ENCODE data around the gene PTPRM.

The PTPRM gene

DNA sequence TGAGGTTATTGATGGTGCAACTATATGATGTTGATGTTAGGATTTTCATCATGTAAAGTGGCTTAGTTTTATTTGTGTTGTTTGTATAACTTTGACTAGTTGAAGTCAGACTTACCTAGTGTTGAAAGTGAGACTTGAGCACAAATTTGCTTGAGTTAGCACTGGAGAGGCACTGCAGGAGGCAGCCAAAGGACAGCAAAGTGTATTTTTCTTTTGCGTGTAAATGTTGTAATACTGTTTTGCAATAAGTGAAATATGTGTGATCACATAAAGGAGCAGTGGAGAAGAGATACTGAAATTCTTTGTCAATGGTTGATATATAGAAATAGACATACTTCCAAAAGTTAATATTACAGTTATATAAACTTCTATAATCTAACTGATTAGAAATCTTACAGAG, 710.2 kb downstream of the PTPRM start:
- Histone ChIP-seq H3K79me2 (ENCODE audit: insufficient read depth, low read length) (no peaks in the 10 kb centered on the region), H4K20me1 (ENCODE audit: insufficient read depth, low read length) (no peaks in the 10 kb centered on the region), H2AFZ (ENCODE audit: low read depth, low read length) (no peak overlapping the region), H3K27ac (ENCODE audit: low read length) (no peak overlapping the region), H3K9me3 (ENCODE audit: insufficient read depth, low read length, severe bottlenecking) (no peaks in the 10 kb centered on the region), H3K27me3 (ENCODE audit: insufficient read depth, low read length, poor library complexity) (no peaks in the 10 kb centered on the region), H3K4me3 (ENCODE audit: low read depth in 1 of 2, low read length in 2 of 2) (no peak overlapping the region), H3K4me2 (ENCODE audit: insufficient read depth, low read length) (no peak overlapping the region), H3K36me3 (ENCODE audit: insufficient read depth, low read length) (no peaks in the 10 kb centered on the region), H3K4me1 (ENCODE audit: insufficient read depth, low read length) (no peaks in the 10 kb centered on the region), H3K9ac (ENCODE audit: low read depth, low read length) (no peak overlapping the region)
- ATAC-seq (ENCODE audit: insufficient read depth, low read depth) = no peak
- TF ChIP-seq, protein P1, sequence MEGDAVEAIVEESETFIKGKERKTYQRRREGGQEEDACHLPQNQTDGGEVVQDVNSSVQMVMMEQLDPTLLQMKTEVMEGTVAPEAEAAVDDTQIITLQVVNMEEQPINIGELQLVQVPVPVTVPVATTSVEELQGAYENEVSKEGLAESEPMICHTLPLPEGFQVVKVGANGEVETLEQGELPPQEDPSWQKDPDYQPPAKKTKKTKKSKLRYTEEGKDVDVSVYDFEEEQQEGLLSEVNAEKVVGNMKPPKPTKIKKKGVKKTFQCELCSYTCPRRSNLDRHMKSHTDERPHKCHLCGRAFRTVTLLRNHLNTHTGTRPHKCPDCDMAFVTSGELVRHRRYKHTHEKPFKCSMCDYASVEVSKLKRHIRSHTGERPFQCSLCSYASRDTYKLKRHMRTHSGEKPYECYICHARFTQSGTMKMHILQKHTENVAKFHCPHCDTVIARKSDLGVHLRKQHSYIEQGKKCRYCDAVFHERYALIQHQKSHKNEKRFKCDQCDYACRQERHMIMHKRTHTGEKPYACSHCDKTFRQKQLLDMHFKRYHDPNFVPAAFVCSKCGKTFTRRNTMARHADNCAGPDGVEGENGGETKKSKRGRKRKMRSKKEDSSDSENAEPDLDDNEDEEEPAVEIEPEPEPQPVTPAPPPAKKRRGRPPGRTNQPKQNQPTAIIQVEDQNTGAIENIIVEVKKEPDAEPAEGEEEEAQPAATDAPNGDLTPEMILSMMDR (IDR thresholded peaks at IDR 0.05; ENCODE audit: borderline replicate concordance, extremely low read depth, low read length, poor library complexity, severe bottlenecking) = no peak
- no peak for DNase-seq

DNA sequence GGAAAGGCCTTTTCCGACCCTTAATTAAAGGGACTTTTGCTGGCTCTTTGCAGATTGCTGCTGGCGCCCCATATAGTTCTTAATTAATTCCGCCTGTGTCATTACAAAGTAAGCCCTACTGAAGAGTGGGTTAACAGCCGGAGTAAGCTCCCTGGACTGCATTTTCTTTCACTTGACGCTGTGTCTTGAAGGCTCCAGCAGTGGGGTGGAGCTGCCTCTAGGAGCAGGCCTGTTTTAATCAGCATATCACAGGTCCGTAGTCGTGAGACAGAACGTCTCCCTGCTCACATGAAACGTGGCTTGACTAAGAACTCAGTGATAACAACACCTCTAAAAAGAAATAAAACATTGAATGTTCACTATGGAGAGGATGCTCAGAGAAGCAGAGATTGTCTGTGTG, 712.2 kb downstream of the PTPRM start:
- Histone ChIP-seq H3K27ac (ENCODE audit: low read length) (no peak overlapping the region), H2AFZ (ENCODE audit: low read depth, low read length) (no peak overlapping the region), H3K4me2 (ENCODE audit: insufficient read depth, low read length) (no peak overlapping the region), H4K20me1 (ENCODE audit: insufficient read depth, low read length) (no peaks in the 10 kb centered on the region), H3K79me2 (ENCODE audit: insufficient read depth, low read length) (no peaks in the 10 kb centered on the region), H3K9ac (ENCODE audit: low read depth, low read length) (no peak overlapping the region), H3K4me1 (ENCODE audit: insufficient read depth, low read length) (no peaks in the 10 kb centered on the region), H3K27me3 (ENCODE audit: insufficient read depth, low read length, poor library complexity) (no peaks in the 10 kb centered on the region), H3K36me3 (ENCODE audit: insufficient read depth, low read length) (no peaks in the 10 kb centered on the region), H3K4me3 (ENCODE audit: low read depth in 1 of 2, low read length in 2 of 2) (no peak overlapping the region), H3K9me3 (ENCODE audit: insufficient read depth, low read length, severe bottlenecking) (no peaks in the 10 kb centered on the region)
- TF ChIP-seq, protein P1 (IDR thresholded peaks at IDR 0.05; ENCODE audit: borderline replicate concordance, extremely low read depth, low read length, poor library complexity, severe bottlenecking) = no peak
- no peak for TF ChIP-seq EZH2 (IDR thresholded peaks at IDR 0.05; ENCODE audit: borderline replicate concordance, low read depth, low read length, severe bottlenecking)
- DNase-seq (no peak), ATAC-seq (ENCODE audit: insufficient read depth, low read depth) (no peak)

GRCh38 chr18:8279781-8280330, 712.7 kb downstream of the PTPRM start:
- DNase-seq (no peak), ATAC-seq (ENCODE audit: insufficient read depth, low read depth) (no peak)
- Histone ChIP-seq H3K4me1 (ENCODE audit: insufficient read depth, low read length) (no peaks in the 10 kb centered on the region), H3K9ac (ENCODE audit: low read depth, low read length) (no peak overlapping the region), H3K4me2 (ENCODE audit: insufficient read depth, low read length) (no peak overlapping the region), H3K9me3 (ENCODE audit: insufficient read depth, low read length, severe bottlenecking) (no peaks in the 10 kb centered on the region), H4K20me1 (ENCODE audit: insufficient read depth, low read length) (no peaks in the 10 kb centered on the region), H2AFZ (ENCODE audit: low read depth, low read length) (no peak overlapping the region), H3K36me3 (ENCODE audit: insufficient read depth, low read length) (no peaks in the 10 kb centered on the region), H3K27ac (ENCODE audit: low read length) (no peak overlapping the region), H3K79me2 (ENCODE audit: insufficient read depth, low read length) (no peaks in the 10 kb centered on the region), H3K27me3 (ENCODE audit: insufficient read depth, low read length, poor library complexity) (no peaks in the 10 kb centered on the region), H3K4me3 (ENCODE audit: low read depth in 1 of 2, low read length in 2 of 2) (no peak overlapping the region)
- TF ChIP-seq EZH2 (IDR thresholded peaks at IDR 0.05; ENCODE audit: borderline replicate concordance, low read depth, low read length, severe bottlenecking) = no peak
- TF ChIP-seq, protein P1 (IDR thresholded peaks at IDR 0.05; ENCODE audit: borderline replicate concordance, extremely low read depth, low read length, poor library complexity, severe bottlenecking) = no peak

Data from DND-41 (cell line).